GM12878 (cell line): ENCODE results near the gene TRIM17. TPM values are rescaled to one million over a fixed set of nuclear protein-coding genes. Genes with fewer than 3 reads are reported as not detected.

ENCODE experiments used
- ATAC-seq: fragments of 200-7000 bp; cut with Tn5 transposase; 3 replicates; pipeline ENCODE4 v1.9.1; 2020; ENCODE audit warnings: mild to moderate bottlenecking, moderate library complexity
- BruUV-seq: library from RNA; stranded (reverse); fragments of 400-500 nt; replicated peaks from 2 replicates; lab custom pipeline; 2021; lab: Mats Ljungman, UMichigan
- CTCF ChIA-PET: fragments of 300-600 bp; sonication (Branson Sonifier 250); formaldehyde crosslinking; extraction: SDS; loops from one replicate; lab custom pipeline; 2021; ENCODE audit warnings: inconsistent platforms; lab: Yijun Ruan, JAX
- POLR2A ChIA-PET: fragments of 350-600 bp; formaldehyde crosslinking; extraction: SDS; loops from one replicate; lab custom pipeline; 2021; ENCODE audit warnings: inconsistent platforms; lab: Charles Lee
- RAD21 ChIA-PET: fragments of 300-600 bp; sonication (Branson Sonifier 250); formaldehyde crosslinking; loops from one replicate; lab custom pipeline; 2023; ENCODE audit warnings: antibody characterized with exemption; ENCODE audit not compliant: unreplicated experiment; lab: Charles Lee
- SMC1A ChIA-PET: fragments of 300-600 bp; sonication (Branson Sonifier 250); formaldehyde crosslinking; loops from one replicate; lab custom pipeline; 2023; ENCODE audit not compliant: unreplicated experiment, uncharacterized antibody; lab: Charles Lee
- DNase-seq: peaks from one replicate; pipeline ENCODE4 v3.0.0-alpha.2; 2011; ENCODE audit warnings: low read depth, low spot score
- FAIRE-seq: peaks from 3 replicates; lab custom pipeline; 2011; peaks lifted over from hg19 to GRCh38; lab: Jason Lieb, UNC
- H2AFZ ChIP-seq: 2 replicates; pipeline ENCODE4 v1.6.0; 2011; ENCODE audit warnings: low read depth, low read length, control low read depth; ENCODE audit not compliant: control insufficient read depth
- H3K27ac ChIP-seq: 2 replicates; pipeline ENCODE4 v1.5.1; 2011; ENCODE audit warnings: control low read depth; ENCODE audit not compliant: control insufficient read depth, insufficient read depth
- H3K27me3 ChIP-seq, 2 experiments: replicated peaks in 1 of 2; 2 replicates each; pipeline versions ENCODE4 v1.6.0 to v1.6.1; 2011; ENCODE audit warnings: low read length in 1 of 2; ENCODE audit not compliant: control insufficient read depth in 2 of 2, insufficient read depth in 2 of 2
- H3K36me3 ChIP-seq, 2 experiments: 2 replicates each; pipeline ENCODE4 v1.5.1; 2011; ENCODE audit warnings: low read length in 1 of 2; ENCODE audit not compliant: control insufficient read depth in 2 of 2, insufficient read depth in 2 of 2
- H3K4me1 ChIP-seq: 2 replicates; pipeline ENCODE4 v1.6.1; 2011; ENCODE audit warnings: mild to moderate bottlenecking, low read length, moderate library complexity, mixed read lengths; ENCODE audit not compliant: control insufficient read depth, insufficient read depth
- H3K4me2 ChIP-seq: 2 replicates; pipeline ENCODE4 v1.6.0; 2011; ENCODE audit warnings: control low read depth; ENCODE audit not compliant: control insufficient read depth, insufficient read depth
- H3K4me3 ChIP-seq: fragments of 200-600 bp; sonication (generic); 2 replicates; pipeline ENCODE4 v1.5.1; 2016
- H3K79me2 ChIP-seq: 2 replicates; pipeline ENCODE4 v1.6.0; 2011; ENCODE audit warnings: low read length; ENCODE audit not compliant: control insufficient read depth, insufficient read depth
- H3K9ac ChIP-seq: 2 replicates; pipeline ENCODE4 v1.8.0; 2011; ENCODE audit warnings: low read length, control low read depth, mixed read lengths; ENCODE audit not compliant: control insufficient read depth, insufficient read depth
- H3K9me3 ChIP-seq: replicated peaks from 3 replicates; pipeline ENCODE4 v1.5.1; 2011; ENCODE audit warnings: mild to moderate bottlenecking, low read length; ENCODE audit not compliant: control insufficient read depth, insufficient read depth
- H4K20me1 ChIP-seq: 2 replicates; pipeline ENCODE4 v1.6.0; 2011; ENCODE audit not compliant: control insufficient read depth, insufficient read depth
- BCL11A ChIP-seq: IDR thresholded peaks from 2 replicates; pipeline ENCODE4 v1.6.1; 2011; ENCODE audit warnings: low read depth, low read length
- BCLAF1 ChIP-seq: fragments of 450-650 bp; IDR thresholded peaks from 2 replicates; pipeline ENCODE4 v1.6.1; 2017; ENCODE audit warnings: antibody characterized with exemption, mild to moderate bottlenecking, moderate library complexity
- CUX1 ChIP-seq: IDR thresholded peaks from 2 replicates; pipeline ENCODE4 v1.6.1; 2012; ENCODE audit warnings: improper control_type of control experiment, low read depth, low read length; ENCODE audit not compliant: insufficient replicate concordance
- GABPA ChIP-seq: IDR thresholded peaks from 2 replicates; pipeline ENCODE4 v1.6.1; 2014; ENCODE audit warnings: antibody characterized with exemption, low read depth, mild to moderate bottlenecking, inconsistent platforms
- NFXL1 ChIP-seq: fragments of 450-650 bp; IDR thresholded peaks from 2 replicates; pipeline ENCODE4 v1.6.1; 2017; ENCODE audit warnings: antibody characterized with exemption, mild to moderate bottlenecking, borderline replicate concordance
- NFYB ChIP-seq: IDR thresholded peaks from 2 replicates; pipeline ENCODE4 v1.6.1; 2011; ENCODE audit warnings: low read depth, mild to moderate bottlenecking, low read length, improper control_type of control experiment, moderate library complexity; ENCODE audit not compliant: insufficient read depth
- PML ChIP-seq: IDR thresholded peaks from 2 replicates; pipeline ENCODE4 v1.6.1; 2012; ENCODE audit warnings: low read length, inconsistent platforms
- RBBP5 ChIP-seq: fragments of 200-600 bp; sonication (generic); conservative IDR thresholded peaks from 2 replicates; pipeline ENCODE4 v1.6.1; 2016
- ZBTB40 ChIP-seq: fragments of 450-650 bp; IDR thresholded peaks from 2 replicates; pipeline ENCODE4 v1.6.1; 2016; ENCODE audit warnings: mild to moderate bottlenecking, moderate library complexity, borderline replicate concordance
- WGBS: methylation state at CpG from one replicate; pipeline ENCODE4 v1.1.6; 2016; ENCODE audit warnings: low lambda C conversion rate; ENCODE audit not compliant: insufficient replicate concordance, insufficient coverage; ENCODE audit errors: missing lambda C conversion rate; 5-methylcytosine and 5-hydroxymethylcytosine counted together
- in situ Hi-C: fragments of 300-500 bp; cut with MboI; formaldehyde crosslinking; loops from 9 replicates; pipeline ENCODE4 v1.14.3; 2018; ENCODE audit warnings: mixed read lengths
- intact Hi-C: fragments of 100-400 bp; cut with micrococcal nuclease; formaldehyde crosslinking; loops from one replicate; pipeline ENCODE4 v1.14.2; 2022; ENCODE audit not compliant: unreplicated experiment
- polyA plus RNA-seq, 11 experiments: library from polyadenylated mRNA; depleted of rRNA in 4 of 11; unstranded in 6 of 11; stranded (reverse) in 5 of 11; fragments of >200 nt; fragmentation: Nextera tagmentation in 4 of 11; fragmentation: Illumina TruSeq in 1 of 11; extraction: Ambion mirVana in 4 of 11; extraction: Trizol in 1 of 11; gene quantifications; 1 replicate in 1 of 11; 2 replicates in 10 of 11; pipeline versions ENCODE4 v1.2.1 to v1.2.3, GENCODE V29; 2011 to 2016; ENCODE audit warnings: inconsistent platforms in 2 of 11, missing spikeins in 2 of 11, low read depth in 1 of 11
- total RNA-seq, 4 experiments: library from RNA; depleted of rRNA in 3 of 4; stranded (reverse); fragments of >200 nt in 3 of 4; fragmentation: Illumina TruSeq in 1 of 4; extraction: Trizol in 1 of 4; gene quantifications; 2 replicates each; pipeline versions ENCODE4 v1.2.1 to v1.2.3, GENCODE V29; 2013 to 2021

The TRIM17 gene
- total and polyA plus RNA-seq, 10 of the 15 experiments (the other 5 are each of a cell fraction or from before 2014, with no cell fraction given) = 0.16 to 0.32 TPM; not detected in 8

- in situ Hi-C loops (no loop called here), intact Hi-C loops (loop anchor here (5.0 kb wide), 1 partner anchor 622 kb away; no protein-coding TSS in a partner anchor)
- ChIA-PET CTCF (no interaction called here), POLR2A (no interaction called here), SMC1A (no interaction called here), RAD21 (no interaction called here)
- no peak for TF ChIP-seq PML
- no peak for TF ChIP-seq GABPA
- TF ChIP-seq CUX1 = no peak
- TF ChIP-seq NFXL1 = no peak
- TF ChIP-seq BCLAF1 = no peak
- no peak for TF ChIP-seq ZBTB40
- no peak for TF ChIP-seq RBBP5
- no peak for TF ChIP-seq NFYB
- no peak for TF ChIP-seq BCL11A
- 95% methylated on average over 19 of the region's 19 CpGs for whole genome bisulfite sequencing
- Histone ChIP-seq H3K27ac (no peak overlapping the region), H3K27me3 (no peaks in the 10 kb centered on the region), H3K4me1 (peaks cover 4% of the 10 kb centered on the region; the same call in 1 of the 2 replicates), H3K4me2 (no peak overlapping the region), H3K9me3 (no peaks in the 10 kb centered on the region), H3K9ac (no peak overlapping the region), H3K79me2 (peaks cover 30% of the 10 kb centered on the region), H4K20me1 (no peaks in the 10 kb centered on the region), H3K36me3 (no peaks in the 10 kb centered on the region), H3K4me3 (no peak overlapping the region), H2AFZ (no peak overlapping the region)
- no peak for DNase-seq
- no TSS peak for BruUV-seq
- no peak for FAIRE-seq
- no peak for ATAC-seq
Measured at GRCh38 chr1:228408869-228409805, 7.5 kb downstream of the TRIM17 start.
